Dendritic cell treated with granulocyte-macrophage colony-stimulating factor and Interleukin-4, amounts not matched to agents 40 ng/mL and 50 ng/mL, for 4 days (primary cell): ENCODE data around the gene RPF1.
"Not testable (repeated sequence)": the region's sequence is repeated elsewhere in the genome, so short reads cannot be mapped to it uniquely, and the experiment has no call there.

Experiments
- H3K27ac Mint-ChIP-seq: one replicate; pipeline ENCODE4 v1.8.0; 2022; ENCODE audit warnings: mild to moderate bottlenecking, mixed read lengths
- H3K27me3 Mint-ChIP-seq: one replicate; pipeline ENCODE4 v1.8.0; 2022; ENCODE audit warnings: mild to moderate bottlenecking, mixed read lengths
- H3K36me3 Mint-ChIP-seq: one replicate; pipeline ENCODE4 v1.8.0; 2022; ENCODE audit warnings: low read depth, mixed read lengths
- H3K4me1 Mint-ChIP-seq: one replicate; pipeline ENCODE4 v1.8.0; 2022; ENCODE audit warnings: low read depth, mixed read lengths
- H3K4me3 Mint-ChIP-seq: one replicate; pipeline ENCODE4 v1.8.0; 2022; ENCODE audit warnings: mild to moderate bottlenecking, moderate library complexity, mixed read lengths
- H3K9me3 Mint-ChIP-seq: one replicate; pipeline ENCODE4 v1.8.0; 2022; ENCODE audit warnings: mixed read lengths
- intact Hi-C: fragments of 100-400 bp; cut with micrococcal nuclease; formaldehyde crosslinking; loops from one replicate; pipeline ENCODE4 v1.15.0; 2022

Gene RPF1, protein sequence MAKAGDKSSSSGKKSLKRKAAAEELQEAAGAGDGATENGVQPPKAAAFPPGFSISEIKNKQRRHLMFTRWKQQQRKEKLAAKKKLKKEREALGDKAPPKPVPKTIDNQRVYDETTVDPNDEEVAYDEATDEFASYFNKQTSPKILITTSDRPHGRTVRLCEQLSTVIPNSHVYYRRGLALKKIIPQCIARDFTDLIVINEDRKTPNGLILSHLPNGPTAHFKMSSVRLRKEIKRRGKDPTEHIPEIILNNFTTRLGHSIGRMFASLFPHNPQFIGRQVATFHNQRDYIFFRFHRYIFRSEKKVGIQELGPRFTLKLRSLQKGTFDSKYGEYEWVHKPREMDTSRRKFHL

GRCh38 chr1:84478876-84479868 is at the start of gene RPF1:
RPF1 (plus strand) TSS chr1:84479266; CDS start chr1:84479282, 16 bp downstream.
- H3K4me3 Mint-ChIP-seq, result peak within 1 kb of the TSS; percentile 99
- peaks cover 46% of the 10 kb centered on the region for H3K36me3 Mint-ChIP-seq
- intact Hi-C loops, result loop anchor here (2.0 kb wide), 1 partner anchor 36 kb away; no protein-coding TSS in a partner anchor
- H3K27ac Mint-ChIP-seq, result peak within 1 kb of the TSS; percentile 99
- H3K4me1 Mint-ChIP-seq, result peaks cover 28% of the 10 kb centered on the region
- peaks cover 20% of the 10 kb centered on the region for H3K9me3 Mint-ChIP-seq
- H3K27me3 Mint-ChIP-seq, result peaks cover 7% of the 10 kb centered on the region

GRCh38 chr1:84430546-84430945 is 48.5 kb upstream of the RPF1 start:
- Mint-ChIP-seq H3K27ac (peak overlapping the region; percentile 30), H3K27me3 (no peaks in the 10 kb centered on the region), H3K4me3 (no peak overlapping the region), H3K36me3 (no peaks in the 10 kb centered on the region), H3K9me3 (no peaks in the 10 kb centered on the region), H3K4me1 (peaks cover 30% of the 10 kb centered on the region)
- intact Hi-C loops, result loop anchor here (5.0 to 10.0 kb wide), 3 partner anchors 128 to 504 kb away; partner anchors contain the start of gene SAMD13

- Mint-ChIP-seq H3K4me1 (peaks cover 30% of the 10 kb centered on the region), H3K9me3 (no peaks in the 10 kb centered on the region), H3K4me3 (peak overlapping the region; percentile 37), H3K36me3 (no peaks in the 10 kb centered on the region), H3K27ac (peak overlapping the region; percentile 71), H3K27me3 (no peaks in the 10 kb centered on the region)
- intact Hi-C loops, result loop anchor here (1.0 to 10.0 kb wide), 4 partner anchors 131 to 501 kb away; partner anchors contain the start of gene SAMD13
Observed at GRCh38 chr1:84433258-84434080, 45.6 kb upstream of the RPF1 start.

- H3K36me3 Mint-ChIP-seq, result no peaks in the 10 kb centered on the region
- H3K4me1 Mint-ChIP-seq, result peaks cover 26% of the 10 kb centered on the region
- no peak overlapping the region for H3K4me3 Mint-ChIP-seq
- no peaks in the 10 kb centered on the region for H3K9me3 Mint-ChIP-seq
- intact Hi-C loops, result loop anchor here (5.0 to 10.0 kb wide), 3 partner anchors 132 to 501 kb away; partner anchors contain the start of gene SAMD13
- no peak overlapping the region for H3K27ac Mint-ChIP-seq
- no peaks in the 10 kb centered on the region for H3K27me3 Mint-ChIP-seq
Observed at GRCh38 chr1:84434081-84434769, 44.8 kb upstream of the RPF1 start.

DNA sequence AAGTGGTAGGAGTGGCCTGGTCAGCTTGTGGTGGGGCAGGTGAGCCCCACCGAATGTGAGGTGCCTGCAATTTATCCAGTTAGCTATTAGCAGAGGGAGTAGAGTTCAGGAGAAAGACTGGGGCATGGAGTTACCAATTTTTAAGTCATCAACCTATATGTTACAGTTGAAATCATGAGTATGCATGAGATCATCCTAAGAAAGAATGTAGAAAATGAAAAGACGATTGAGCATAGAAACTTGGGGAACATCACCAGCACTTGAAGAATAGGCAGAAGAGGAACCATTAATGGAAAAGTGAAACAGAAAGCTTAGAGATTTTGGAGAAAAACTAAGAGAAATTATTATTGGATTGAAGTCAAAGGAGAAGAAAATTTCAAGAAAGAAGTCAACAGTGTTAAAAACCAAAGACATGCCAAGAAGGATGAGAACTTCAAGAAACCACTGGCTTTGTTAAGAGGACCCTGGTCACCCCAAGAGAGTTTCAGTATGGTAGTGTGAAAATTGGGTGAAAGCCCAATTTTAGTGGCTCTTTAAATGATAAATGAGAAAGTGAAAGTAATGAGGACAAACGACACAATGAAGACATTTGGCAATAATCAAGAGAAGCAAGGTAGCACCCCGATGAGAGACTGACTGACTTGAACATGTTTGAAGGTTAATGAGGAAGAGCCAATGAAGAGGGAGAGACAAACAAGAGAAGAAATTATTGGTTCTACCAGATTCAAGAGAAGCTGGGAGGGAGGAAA is 44.1 kb upstream of the RPF1 start:
- intact Hi-C loops, result loop anchor here (5.0 to 10.0 kb wide), 5 partner anchors 133 to 500 kb away; partner anchors contain the start of genes SAMD13 and SSX2IP
- Mint-ChIP-seq H3K36me3 (no peaks in the 10 kb centered on the region), H3K9me3 (no peaks in the 10 kb centered on the region), H3K27ac (no peak overlapping the region), H3K27me3 (no peaks in the 10 kb centered on the region), H3K4me3 (no peak overlapping the region), H3K4me1 (peaks cover 18% of the 10 kb centered on the region)

DNA sequence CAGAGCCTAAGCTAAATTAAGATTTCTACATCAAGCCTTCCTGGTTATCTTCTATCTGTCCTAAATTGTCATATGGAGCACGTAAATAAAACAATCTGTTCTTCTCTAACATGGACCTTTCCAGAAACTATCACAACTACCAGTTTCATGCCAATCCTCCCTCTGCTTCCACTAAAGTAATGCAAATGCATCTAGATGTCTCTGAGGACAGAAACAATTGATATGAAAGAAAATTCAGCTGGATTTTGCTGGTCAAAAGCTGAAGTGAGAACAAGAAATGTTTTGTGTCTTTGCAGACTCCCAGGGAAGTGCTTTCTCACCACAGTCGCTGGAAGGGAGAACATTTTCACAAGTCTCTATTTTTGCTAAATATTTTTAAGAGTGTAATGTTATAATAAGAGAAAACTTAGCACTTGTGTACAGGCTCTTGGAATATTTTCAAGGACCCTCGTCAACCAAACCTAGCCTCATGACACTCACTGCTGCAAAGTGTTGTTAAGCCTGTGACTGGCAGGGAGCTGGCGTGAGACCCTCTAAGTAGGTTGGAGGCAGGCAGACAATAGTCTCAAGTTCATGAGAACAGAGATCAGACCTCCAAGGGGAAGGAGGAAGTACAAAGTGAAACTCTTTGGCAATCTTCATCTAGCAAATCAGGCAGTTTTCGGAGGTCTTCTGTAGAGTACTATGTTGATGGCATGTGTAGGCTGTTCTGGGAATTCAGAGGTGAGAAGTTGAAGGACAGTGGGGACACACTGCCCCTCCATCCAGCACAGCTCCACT is 42.0 kb upstream of the RPF1 start:
- no peaks in the 10 kb centered on the region for H3K36me3 Mint-ChIP-seq
- intact Hi-C loops, result loop anchor here (5.0 to 10.0 kb wide), 4 partner anchors 255 to 502 kb away; partner anchors contain the start of gene SSX2IP
- no peaks in the 10 kb centered on the region for H3K27me3 Mint-ChIP-seq
- H3K27ac Mint-ChIP-seq, result no peak overlapping the region
- peaks cover 6% of the 10 kb centered on the region for H3K4me1 Mint-ChIP-seq
- H3K9me3 Mint-ChIP-seq, result no peaks in the 10 kb centered on the region
- no peak overlapping the region for H3K4me3 Mint-ChIP-seq

GRCh38 chr1:84442256-84442655 is 36.8 kb upstream of the RPF1 start:
- intact Hi-C loops, result loop anchor here (1.0 to 2.0 kb wide), 4 partner anchors 37 to 311 kb away; partner anchors contain the start of gene RPF1

GRCh38 chr1:84442747-84443646 is 36.1 kb upstream of the RPF1 start:
- H3K27me3 Mint-ChIP-seq, H3K4me3 Mint-ChIP-seq, H3K36me3 Mint-ChIP-seq: not testable (repeated sequence)
- Mint-ChIP-seq H3K9me3 (peaks cover 14% of the 10 kb centered on the region), H3K27ac (peak overlapping the region; percentile 72), H3K4me1 (peaks cover 15% of the 10 kb centered on the region)
- intact Hi-C loops, result loop anchor here (1.0 to 2.0 kb wide), 4 partner anchors 36 to 310 kb away; partner anchors contain the start of gene RPF1

More at GRCh38 chr1:84442256-84442655, 36.8 kb upstream of the RPF1 start:
- Mint-ChIP-seq H3K4me3 (no peak overlapping the region), H3K27ac (peak overlapping the region; percentile 72), H3K9me3 (peaks cover 14% of the 10 kb centered on the region), H3K27me3 (no peaks in the 10 kb centered on the region), H3K4me1 (peaks cover 15% of the 10 kb centered on the region), H3K36me3 (no peaks in the 10 kb centered on the region)

DNA sequence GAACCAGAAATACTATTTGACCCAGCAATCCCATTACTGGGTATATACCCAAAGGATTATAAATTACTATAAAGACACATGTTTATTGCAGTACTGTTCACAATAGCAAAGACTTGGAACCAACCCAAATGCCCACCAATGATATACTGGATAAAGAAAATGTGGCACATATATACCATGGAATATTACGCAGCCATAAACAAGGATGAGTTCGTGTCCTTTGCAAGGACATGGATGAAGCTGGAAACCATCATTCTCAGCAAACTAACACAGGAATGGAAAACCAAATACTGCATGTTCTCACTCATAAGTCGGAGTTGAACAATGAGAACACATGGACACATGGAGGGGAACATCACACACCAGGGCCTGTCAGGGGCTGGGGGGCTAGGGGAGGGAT is 30.4 kb upstream of the RPF1 start:
- H3K27ac Mint-ChIP-seq, intact Hi-C loops, H3K36me3 Mint-ChIP-seq, H3K4me3 Mint-ChIP-seq, H3K27me3 Mint-ChIP-seq: not testable (repeated sequence)
- Mint-ChIP-seq H3K4me1 (peaks cover 17% of the 10 kb centered on the region), H3K9me3 (peaks cover 14% of the 10 kb centered on the region)

- H3K36me3 Mint-ChIP-seq, result no peaks in the 10 kb centered on the region
Observed at GRCh38 chr1:84450910-84451309, 28.2 kb upstream of the RPF1 start.

GRCh38 chr1:84452436-84452835 is 26.6 kb upstream of the RPF1 start:
- Mint-ChIP-seq H3K4me1 (peaks cover 16% of the 10 kb centered on the region), H3K27ac (peak overlapping the region; percentile 30), H3K36me3 (no peaks in the 10 kb centered on the region), H3K4me3 (no peak overlapping the region), H3K27me3 (peaks cover 2% of the 10 kb centered on the region), H3K9me3 (no peaks in the 10 kb centered on the region)
- intact Hi-C loops, result no loop called here

More at GRCh38 chr1:84450910-84451309, 28.2 kb upstream of the RPF1 start:
- Mint-ChIP-seq H3K4me3 (no peak overlapping the region), H3K9me3 (peaks cover 6% of the 10 kb centered on the region), H3K27me3 (no peaks in the 10 kb centered on the region), H3K4me1 (peaks cover 16% of the 10 kb centered on the region), H3K27ac (peak overlapping the region; percentile 45)
- intact Hi-C loops, result no loop called here
